WTC11 (cell line): ENCODE results near the gene ZNF217. TPM values are rescaled to one million over a fixed set of nuclear protein-coding genes. Genes with fewer than 3 reads are reported as not detected.

Experiments used
- ATAC-seq: fragments of 200-7000 bp; cut with Tn5 transposase; 2 replicates; pipeline ENCODE4 v1.10.0; 2021; ENCODE audit warnings: mild to moderate bottlenecking, moderate library complexity
- CTCF ChIA-PET: fragments of 300-600 bp; sonication (Branson Sonifier 250); formaldehyde crosslinking; loops from one replicate; lab custom pipeline; 2021; ENCODE audit warnings: antibody characterized with exemption; lab: Charles Lee
- POLR2A ChIA-PET: fragments of 350-600 bp; sonication (Branson Sonifier 250); formaldehyde crosslinking; loops from one replicate; lab custom pipeline; 2021; ENCODE audit warnings: antibody characterized with exemption; lab: Charles Lee
- DNase-seq: peaks from one replicate; pipeline ENCODE4 v3.0.0; 2021; ENCODE audit warnings: low spot score
- H3K27ac Mint-ChIP-seq: 2 replicates; pipeline ENCODE4 v1.8.0; 2021; ENCODE audit warnings: mixed read lengths
- H3K27me3 Mint-ChIP-seq: 2 replicates; pipeline ENCODE4 v1.8.0; 2021; ENCODE audit warnings: low read depth, mild to moderate bottlenecking, moderate library complexity, mixed read lengths
- H3K36me3 Mint-ChIP-seq: 2 replicates; pipeline ENCODE4 v1.8.0; 2021; ENCODE audit warnings: mixed read lengths
- H3K4me1 Mint-ChIP-seq: 2 replicates; pipeline ENCODE4 v1.8.0; 2022; ENCODE audit warnings: mixed read lengths
- H3K4me3 Mint-ChIP-seq: 2 replicates; pipeline ENCODE4 v1.8.0; 2021; ENCODE audit warnings: mild to moderate bottlenecking, moderate library complexity, mixed read lengths
- H3K9me3 Mint-ChIP-seq: 2 replicates; pipeline ENCODE4 v1.8.0; 2021; ENCODE audit warnings: mixed read lengths
- EMX1 ChIP-seq: fragments of 250-450 bp; sonication (Bioruptor Pico); IDR thresholded peaks from 2 replicates; pipeline ENCODE4 v1.8.0; 2021; ENCODE audit warnings: mild to moderate bottlenecking
- FOXJ3 ChIP-seq: sonication (generic); formaldehyde crosslinking; IDR thresholded peaks from 2 replicates; pipeline ENCODE4 v1.9.0; 2021; ENCODE audit warnings: missing genetic modification reagents, mild to moderate bottlenecking, borderline replicate concordance
- FOXP1 ChIP-seq: sonication (generic); formaldehyde crosslinking; IDR thresholded peaks from 2 replicates; pipeline ENCODE4 v1.8.0; 2022; ENCODE audit warnings: missing genetic modification reagents, mild to moderate bottlenecking, moderate library complexity, borderline replicate concordance
- PRRX2 ChIP-seq: fragments of 250-450 bp; sonication (Bioruptor Pico); IDR thresholded peaks from 2 replicates; pipeline ENCODE4 v1.8.0; 2021; ENCODE audit warnings: mild to moderate bottlenecking
- ZNF219 ChIP-seq: sonication (generic); formaldehyde crosslinking; IDR thresholded peaks from 2 replicates; pipeline ENCODE4 v1.8.0; 2023; ENCODE audit warnings: missing genetic modification reagents, mild to moderate bottlenecking, borderline replicate concordance
- ZNF317 ChIP-seq: sonication (generic); formaldehyde crosslinking; IDR thresholded peaks from 2 replicates; pipeline ENCODE4 v1.8.1; 2023; ENCODE audit warnings: low read depth, mild to moderate bottlenecking, moderate library complexity, missing genetic modification reagents, borderline replicate concordance
- total RNA-seq: library from RNA; stranded (reverse); gene quantifications from 3 replicates; pipeline ENCODE4 v1.2.3, GENCODE V29; 2021
- TF ChIP-seq, protein P1 (sequence below): fragments of 250-450 bp; sonication (Bioruptor Pico); IDR thresholded peaks from 2 replicates; pipeline ENCODE4 v2.1.2; 2022; ENCODE audit warnings: mild to moderate bottlenecking, moderate library complexity
- TF ChIP-seq, protein P2 (sequence below): sonication (generic); formaldehyde crosslinking; IDR thresholded peaks from 2 replicates; pipeline ENCODE4 v1.8.0; 2023; ENCODE audit warnings: mild to moderate bottlenecking, missing genetic modification reagents
- TF ChIP-seq, protein P3 (sequence below): fragments of 250-450 bp; sonication (Bioruptor Pico); IDR thresholded peaks from 2 replicates; pipeline ENCODE4 v1.9.0; 2021; ENCODE audit warnings: mild to moderate bottlenecking
- TF ChIP-seq, protein P4 (sequence below): sonication (generic); formaldehyde crosslinking; IDR thresholded peaks from 2 replicates; pipeline ENCODE4 v1.8.0; 2022; ENCODE audit warnings: mild to moderate bottlenecking, missing genetic modification reagents
- TF ChIP-seq, protein P5 (sequence below): fragments of 250-450 bp; sonication (Bioruptor Pico); IDR thresholded peaks from 2 replicates; pipeline ENCODE4 v1.9.0; 2021; ENCODE audit warnings: moderate library complexity, mild to moderate bottlenecking, inconsistent platforms, borderline replicate concordance
- TF ChIP-seq, protein P6 (sequence below): sonication (generic); formaldehyde crosslinking; IDR thresholded peaks from 2 replicates; pipeline ENCODE4 v1.8.1; 2022; ENCODE audit warnings: low read depth, mild to moderate bottlenecking, moderate library complexity, missing genetic modification reagents, borderline replicate concordance
- TF ChIP-seq, protein P7 (sequence below): sonication (generic); formaldehyde crosslinking; IDR thresholded peaks from 2 replicates; pipeline ENCODE4 v1.8.1; 2022; ENCODE audit warnings: mild to moderate bottlenecking, missing genetic modification reagents, moderate library complexity, borderline replicate concordance

The ZNF217 gene
- total RNA-seq, 1 experiment from 2014 or later: 75.6 TPM

DNA sequence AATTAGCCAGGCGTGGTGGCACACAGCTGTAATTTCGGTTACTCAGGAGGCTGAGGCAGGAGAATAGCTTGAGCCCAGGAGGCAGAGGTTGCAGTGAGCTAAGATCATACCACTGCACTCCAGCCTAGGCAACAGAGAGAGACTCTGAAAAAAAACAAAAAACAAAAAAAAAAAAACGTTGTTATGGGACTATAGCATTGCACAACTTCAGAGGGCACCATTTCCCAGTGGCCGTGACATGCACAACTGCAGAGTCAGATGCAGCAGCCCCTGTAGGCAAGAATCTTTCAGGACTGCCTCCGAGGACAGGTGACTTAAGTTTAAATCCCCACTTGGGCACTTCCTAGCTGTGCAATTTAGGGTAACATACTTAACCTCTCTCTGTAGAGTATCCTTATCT, 64.0 kb downstream of the ZNF217 start (continued):
- TF ChIP-seq, protein P1, sequence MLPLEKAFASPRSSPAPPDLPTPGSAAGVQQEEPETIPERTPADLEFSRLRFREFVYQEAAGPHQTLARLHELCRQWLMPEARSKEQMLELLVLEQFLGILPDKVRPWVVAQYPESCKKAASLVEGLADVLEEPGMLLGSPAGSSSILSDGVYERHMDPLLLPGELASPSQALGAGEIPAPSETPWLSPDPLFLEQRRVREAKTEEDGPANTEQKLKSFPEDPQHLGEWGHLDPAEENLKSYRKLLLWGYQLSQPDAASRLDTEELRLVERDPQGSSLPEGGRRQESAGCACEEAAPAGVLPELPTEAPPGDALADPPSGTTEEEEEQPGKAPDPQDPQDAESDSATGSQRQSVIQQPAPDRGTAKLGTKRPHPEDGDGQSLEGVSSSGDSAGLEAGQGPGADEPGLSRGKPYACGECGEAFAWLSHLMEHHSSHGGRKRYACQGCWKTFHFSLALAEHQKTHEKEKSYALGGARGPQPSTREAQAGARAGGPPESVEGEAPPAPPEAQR (CRISPR knock-in tag): no peak
- TF ChIP-seq FOXP1: no peak
- TF ChIP-seq, protein P2, sequence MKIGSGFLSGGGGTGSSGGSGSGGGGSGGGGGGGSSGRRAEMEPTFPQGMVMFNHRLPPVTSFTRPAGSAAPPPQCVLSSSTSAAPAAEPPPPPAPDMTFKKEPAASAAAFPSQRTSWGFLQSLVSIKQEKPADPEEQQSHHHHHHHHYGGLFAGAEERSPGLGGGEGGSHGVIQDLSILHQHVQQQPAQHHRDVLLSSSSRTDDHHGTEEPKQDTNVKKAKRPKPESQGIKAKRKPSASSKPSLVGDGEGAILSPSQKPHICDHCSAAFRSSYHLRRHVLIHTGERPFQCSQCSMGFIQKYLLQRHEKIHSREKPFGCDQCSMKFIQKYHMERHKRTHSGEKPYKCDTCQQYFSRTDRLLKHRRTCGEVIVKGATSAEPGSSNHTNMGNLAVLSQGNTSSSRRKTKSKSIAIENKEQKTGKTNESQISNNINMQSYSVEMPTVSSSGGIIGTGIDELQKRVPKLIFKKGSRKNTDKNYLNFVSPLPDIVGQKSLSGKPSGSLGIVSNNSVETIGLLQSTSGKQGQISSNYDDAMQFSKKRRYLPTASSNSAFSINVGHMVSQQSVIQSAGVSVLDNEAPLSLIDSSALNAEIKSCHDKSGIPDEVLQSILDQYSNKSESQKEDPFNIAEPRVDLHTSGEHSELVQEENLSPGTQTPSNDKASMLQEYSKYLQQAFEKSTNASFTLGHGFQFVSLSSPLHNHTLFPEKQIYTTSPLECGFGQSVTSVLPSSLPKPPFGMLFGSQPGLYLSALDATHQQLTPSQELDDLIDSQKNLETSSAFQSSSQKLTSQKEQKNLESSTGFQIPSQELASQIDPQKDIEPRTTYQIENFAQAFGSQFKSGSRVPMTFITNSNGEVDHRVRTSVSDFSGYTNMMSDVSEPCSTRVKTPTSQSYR: no peak
- no peak for TF ChIP-seq FOXJ3 (CRISPR knock-in tag)
- TF ChIP-seq, protein P3, sequence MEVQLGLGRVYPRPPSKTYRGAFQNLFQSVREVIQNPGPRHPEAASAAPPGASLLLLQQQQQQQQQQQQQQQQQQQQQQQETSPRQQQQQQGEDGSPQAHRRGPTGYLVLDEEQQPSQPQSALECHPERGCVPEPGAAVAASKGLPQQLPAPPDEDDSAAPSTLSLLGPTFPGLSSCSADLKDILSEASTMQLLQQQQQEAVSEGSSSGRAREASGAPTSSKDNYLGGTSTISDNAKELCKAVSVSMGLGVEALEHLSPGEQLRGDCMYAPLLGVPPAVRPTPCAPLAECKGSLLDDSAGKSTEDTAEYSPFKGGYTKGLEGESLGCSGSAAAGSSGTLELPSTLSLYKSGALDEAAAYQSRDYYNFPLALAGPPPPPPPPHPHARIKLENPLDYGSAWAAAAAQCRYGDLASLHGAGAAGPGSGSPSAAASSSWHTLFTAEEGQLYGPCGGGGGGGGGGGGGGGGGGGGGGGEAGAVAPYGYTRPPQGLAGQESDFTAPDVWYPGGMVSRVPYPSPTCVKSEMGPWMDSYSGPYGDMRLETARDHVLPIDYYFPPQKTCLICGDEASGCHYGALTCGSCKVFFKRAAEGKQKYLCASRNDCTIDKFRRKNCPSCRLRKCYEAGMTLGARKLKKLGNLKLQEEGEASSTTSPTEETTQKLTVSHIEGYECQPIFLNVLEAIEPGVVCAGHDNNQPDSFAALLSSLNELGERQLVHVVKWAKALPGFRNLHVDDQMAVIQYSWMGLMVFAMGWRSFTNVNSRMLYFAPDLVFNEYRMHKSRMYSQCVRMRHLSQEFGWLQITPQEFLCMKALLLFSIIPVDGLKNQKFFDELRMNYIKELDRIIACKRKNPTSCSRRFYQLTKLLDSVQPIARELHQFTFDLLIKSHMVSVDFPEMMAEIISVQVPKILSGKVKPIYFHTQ (CRISPR knock-in tag): no peak
- TF ChIP-seq, protein P4, sequence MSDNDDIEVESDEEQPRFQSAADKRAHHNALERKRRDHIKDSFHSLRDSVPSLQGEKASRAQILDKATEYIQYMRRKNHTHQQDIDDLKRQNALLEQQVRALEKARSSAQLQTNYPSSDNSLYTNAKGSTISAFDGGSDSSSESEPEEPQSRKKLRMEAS: no peak
- TF ChIP-seq ZNF219 (CRISPR knock-in tag): no peak
- no peak for TF ChIP-seq PRRX2 (CRISPR knock-in tag)

DNA sequence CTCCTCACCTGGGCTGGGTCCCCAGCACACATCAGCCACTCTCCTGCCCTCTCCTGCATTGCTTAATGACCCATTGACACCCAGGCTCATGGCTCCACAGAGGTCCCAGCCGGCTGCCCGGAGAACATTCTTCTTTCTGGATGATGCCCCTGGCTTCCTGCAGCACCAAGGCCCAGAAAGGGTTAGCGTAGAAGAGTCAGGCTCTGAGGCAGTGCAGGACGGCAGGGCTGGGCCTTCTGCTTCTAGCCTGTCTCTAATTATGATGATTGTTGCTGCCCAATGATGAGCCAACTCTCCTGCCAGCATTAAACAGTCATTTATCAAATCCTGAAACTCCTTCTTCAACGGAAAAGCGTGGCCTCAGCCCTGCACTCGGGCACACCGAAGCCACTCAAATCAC, 66.4 kb downstream of the ZNF217 start:
- ATAC-seq (no peak), DNase-seq (no peak)
- Mint-ChIP-seq H3K9me3 (no peaks in the 10 kb centered on the region), H3K4me3 (no peak overlapping the region), H3K27me3 (no peaks in the 10 kb centered on the region), H3K4me1 (no peaks in the 10 kb centered on the region), H3K27ac (no peak overlapping the region), H3K36me3 (no peaks in the 10 kb centered on the region)
- ChIA-PET POLR2A (no interaction called here), CTCF (interaction anchor here (1.7 kb wide), 1 partner anchor 20 kb away, joined by 8 read pairs; no protein-coding TSS in a partner anchor)
- TF ChIP-seq PRRX2 (CRISPR knock-in tag) (no peak), ZNF317 (CRISPR knock-in tag) (no peak), EMX1 (CRISPR knock-in tag) (no peak)
- TF ChIP-seq, protein P5, sequence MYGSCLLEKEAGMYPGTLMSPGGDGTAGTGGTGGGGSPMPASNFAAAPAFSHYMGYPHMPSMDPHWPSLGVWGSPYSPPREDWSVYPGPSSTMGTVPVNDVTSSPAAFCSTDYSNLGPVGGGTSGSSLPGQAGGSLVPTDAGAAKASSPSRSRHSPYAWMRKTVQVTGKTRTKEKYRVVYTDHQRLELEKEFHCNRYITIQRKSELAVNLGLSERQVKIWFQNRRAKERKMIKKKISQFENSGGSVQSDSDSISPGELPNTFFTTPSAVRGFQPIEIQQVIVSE: no peak
- TF ChIP-seq, protein P6, sequence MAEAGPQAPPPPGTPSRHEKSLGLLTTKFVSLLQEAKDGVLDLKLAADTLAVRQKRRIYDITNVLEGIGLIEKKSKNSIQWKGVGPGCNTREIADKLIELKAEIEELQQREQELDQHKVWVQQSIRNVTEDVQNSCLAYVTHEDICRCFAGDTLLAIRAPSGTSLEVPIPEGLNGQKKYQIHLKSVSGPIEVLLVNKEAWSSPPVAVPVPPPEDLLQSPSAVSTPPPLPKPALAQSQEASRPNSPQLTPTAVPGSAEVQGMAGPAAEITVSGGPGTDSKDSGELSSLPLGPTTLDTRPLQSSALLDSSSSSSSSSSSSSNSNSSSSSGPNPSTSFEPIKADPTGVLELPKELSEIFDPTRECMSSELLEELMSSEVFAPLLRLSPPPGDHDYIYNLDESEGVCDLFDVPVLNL: no peak
- TF ChIP-seq, protein P7, sequence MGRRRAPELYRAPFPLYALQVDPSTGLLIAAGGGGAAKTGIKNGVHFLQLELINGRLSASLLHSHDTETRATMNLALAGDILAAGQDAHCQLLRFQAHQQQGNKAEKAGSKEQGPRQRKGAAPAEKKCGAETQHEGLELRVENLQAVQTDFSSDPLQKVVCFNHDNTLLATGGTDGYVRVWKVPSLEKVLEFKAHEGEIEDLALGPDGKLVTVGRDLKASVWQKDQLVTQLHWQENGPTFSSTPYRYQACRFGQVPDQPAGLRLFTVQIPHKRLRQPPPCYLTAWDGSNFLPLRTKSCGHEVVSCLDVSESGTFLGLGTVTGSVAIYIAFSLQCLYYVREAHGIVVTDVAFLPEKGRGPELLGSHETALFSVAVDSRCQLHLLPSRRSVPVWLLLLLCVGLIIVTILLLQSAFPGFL (CRISPR knock-in tag): no peak
